CD14-positive monocyte (primary cell): Measurements from ENCODE around the gene SLC2A4RG. TPM values are rescaled to one million over a fixed set of nuclear protein-coding genes. Genes with fewer than 3 reads are reported as not detected.
A peak's percentile ranks its signal among the peaks of the same experiment; 100 is the strongest.

ENCODE experiments used
- DNase-seq, 3 donors: peaks; one replicate each; pipeline ENCODE4 v3.0.0-alpha.2; 2011 to 2022
- H2AFZ ChIP-seq: 2 replicates; pipeline ENCODE4 v1.6.0; 2012; ENCODE audit warnings: mild to moderate bottlenecking, low read depth, low read length, inconsistent platforms; ENCODE audit not compliant: insufficient read depth, poor library complexity, severe bottlenecking
- H3K27ac ChIP-seq, 2 donors: 1 replicate in 1 of 2; 2 replicates in 1 of 2; pipeline ENCODE4 v1.5.1; 2012 to 2013; ENCODE audit warnings: low read length in 2 of 2, control low read depth in 1 of 2, inconsistent platforms in 1 of 2, low read depth in 1 of 2, mild to moderate bottlenecking in 1 of 2
- H3K27me3 ChIP-seq, 2 donors: one replicate each; pipeline versions ENCODE4 v1.6.0 to v1.6.1; 2011 to 2013; ENCODE audit warnings: low read length in 2 of 2; ENCODE audit not compliant: control insufficient read depth in 2 of 2, insufficient read depth in 2 of 2
- H3K36me3 ChIP-seq, 2 donors: replicated peaks in 1 of 2; 1 replicate in 1 of 2; 2 replicates in 1 of 2; pipeline versions ENCODE4 v1.5.1 to v1.6.1; 2012 to 2013; ENCODE audit warnings: low read length in 2 of 2, control low read depth in 1 of 2, inconsistent platforms in 1 of 2, mild to moderate bottlenecking in 1 of 2; ENCODE audit not compliant: insufficient read depth in 2 of 2, control insufficient read depth in 1 of 2
- H3K4me1 ChIP-seq, 2 donors: 1 replicate in 1 of 2; 2 replicates in 1 of 2; pipeline versions ENCODE4 v1.5.1 to v1.6.1; 2012 to 2013; ENCODE audit warnings: low read length in 2 of 2, control low read depth in 1 of 2, inconsistent platforms in 1 of 2, mild to moderate bottlenecking in 1 of 2, moderate library complexity in 1 of 2; ENCODE audit not compliant: insufficient read depth in 2 of 2, control insufficient read depth in 1 of 2
- H3K4me2 ChIP-seq: replicated peaks from 2 replicates; pipeline ENCODE3; 2012; ENCODE audit warnings: low read length, moderate library complexity, mild to moderate bottlenecking; ENCODE audit not compliant: poor library complexity, severe bottlenecking; ENCODE audit errors: extremely low read depth
- H3K4me3 ChIP-seq, 3 experiments: fragments of 200-600 bp in 1 of 3; sonication (generic) in 1 of 3; replicated peaks in 1 of 3; 1 replicate in 2 of 3; 2 replicates in 1 of 3; pipeline ENCODE4 v1.5.1; 2011 to 2013; ENCODE audit warnings: low read length in 3 of 3, mild to moderate bottlenecking in 3 of 3, control low read depth in 2 of 3, low read depth in 2 of 3, inconsistent platforms in 1 of 3, moderate library complexity in 1 of 3
- H3K79me2 ChIP-seq: 2 replicates; pipeline ENCODE4 v1.6.0; 2012; ENCODE audit warnings: mild to moderate bottlenecking, control low read depth, inconsistent platforms, low read length, moderate library complexity; ENCODE audit not compliant: insufficient read depth
- H3K9ac ChIP-seq: 2 replicates; pipeline ENCODE4 v1.6.0; 2017; ENCODE audit warnings: low read length, mild to moderate bottlenecking; ENCODE audit not compliant: insufficient read depth, poor library complexity, severe bottlenecking
- H3K9me3 ChIP-seq, 2 donors: replicated peaks in 1 of 2; 1 replicate in 1 of 2; 2 replicates in 1 of 2; pipeline versions ENCODE4 v1.5.1 to v1.6.1; 2012 to 2013; ENCODE audit warnings: low read length in 2 of 2, control low read depth in 1 of 2; ENCODE audit not compliant: control insufficient read depth in 1 of 2, insufficient read depth in 1 of 2
- H4K20me1 ChIP-seq: 2 replicates; pipeline ENCODE4 v1.6.0; 2012; ENCODE audit warnings: mild to moderate bottlenecking, low read length, control low read depth, moderate library complexity; ENCODE audit not compliant: insufficient read depth
- H3K27ac Mint-ChIP-seq, 7 donors: one replicate each; pipeline ENCODE4 v1.8.0; 2020; ENCODE audit warnings: mild to moderate bottlenecking in 7 of 7, mixed read lengths in 7 of 7, moderate library complexity in 6 of 7, inconsistent platforms in 2 of 7
- H3K27me3 Mint-ChIP-seq, 3 donors: one replicate each; pipeline ENCODE4 v1.8.0; 2021 to 2022; ENCODE audit warnings: low read depth in 3 of 3, mild to moderate bottlenecking in 3 of 3, mixed read lengths in 3 of 3, moderate library complexity in 3 of 3, inconsistent platforms in 1 of 3
- H3K36me3 Mint-ChIP-seq, 2 donors: one replicate each; pipeline ENCODE4 v1.8.0; 2020; ENCODE audit warnings: mixed read lengths in 2 of 2, inconsistent platforms in 1 of 2, mild to moderate bottlenecking in 1 of 2
- H3K4me1 Mint-ChIP-seq: one replicate; pipeline ENCODE4 v1.8.0; 2020; ENCODE audit warnings: mild to moderate bottlenecking, mixed read lengths
- H3K4me3 Mint-ChIP-seq, 2 donors: one replicate each; pipeline ENCODE4 v1.8.0; 2020; ENCODE audit warnings: mild to moderate bottlenecking in 2 of 2, mixed read lengths in 2 of 2, moderate library complexity in 1 of 2
- H3K9me3 Mint-ChIP-seq, 7 donors: one replicate each; pipeline ENCODE4 v1.8.0; 2020 to 2022; ENCODE audit warnings: mixed read lengths in 7 of 7, mild to moderate bottlenecking in 6 of 7, moderate library complexity in 6 of 7, inconsistent platforms in 2 of 7
- WGBS: methylation state at CpG from one replicate; pipeline ENCODE4 v1.1.5; 2013; ENCODE audit warnings: missing lambda C conversion rate; ENCODE audit not compliant: insufficient coverage; 5-methylcytosine and 5-hydroxymethylcytosine counted together
- intact Hi-C, 2 donors: fragments of 100-400 bp; cut with micrococcal nuclease; formaldehyde crosslinking; loops; one replicate each; pipeline versions ENCODE4 v1.15.0 to v1.15.1; 2023
- polyA plus RNA-seq, 3 donors: library from polyadenylated mRNA; depleted of rRNA in 1 of 3; unstranded in 2 of 3; stranded (reverse) in 1 of 3; fragments of 300-500 nt in 2 of 3; fragments of >200 nt in 1 of 3; fragmentation: Illumina TruSeq in 2 of 3; gene quantifications; 1 replicate in 2 of 3; 2 replicates in 1 of 3; pipeline ENCODE4 v1.2.3, GENCODE V29; 2012 to 2021
- TF ChIP-seq, protein P1 (sequence below): fragments of 200-600 bp; IDR thresholded peaks from one replicate; pipeline ENCODE4 v1.8.0; 2022; ENCODE audit warnings: antibody characterized with exemption, mild to moderate bottlenecking

The SLC2A4RG gene
- polyA plus RNA-seq, 3 donors: 0.46 to 21.0 (median 1.5) TPM

DNA sequence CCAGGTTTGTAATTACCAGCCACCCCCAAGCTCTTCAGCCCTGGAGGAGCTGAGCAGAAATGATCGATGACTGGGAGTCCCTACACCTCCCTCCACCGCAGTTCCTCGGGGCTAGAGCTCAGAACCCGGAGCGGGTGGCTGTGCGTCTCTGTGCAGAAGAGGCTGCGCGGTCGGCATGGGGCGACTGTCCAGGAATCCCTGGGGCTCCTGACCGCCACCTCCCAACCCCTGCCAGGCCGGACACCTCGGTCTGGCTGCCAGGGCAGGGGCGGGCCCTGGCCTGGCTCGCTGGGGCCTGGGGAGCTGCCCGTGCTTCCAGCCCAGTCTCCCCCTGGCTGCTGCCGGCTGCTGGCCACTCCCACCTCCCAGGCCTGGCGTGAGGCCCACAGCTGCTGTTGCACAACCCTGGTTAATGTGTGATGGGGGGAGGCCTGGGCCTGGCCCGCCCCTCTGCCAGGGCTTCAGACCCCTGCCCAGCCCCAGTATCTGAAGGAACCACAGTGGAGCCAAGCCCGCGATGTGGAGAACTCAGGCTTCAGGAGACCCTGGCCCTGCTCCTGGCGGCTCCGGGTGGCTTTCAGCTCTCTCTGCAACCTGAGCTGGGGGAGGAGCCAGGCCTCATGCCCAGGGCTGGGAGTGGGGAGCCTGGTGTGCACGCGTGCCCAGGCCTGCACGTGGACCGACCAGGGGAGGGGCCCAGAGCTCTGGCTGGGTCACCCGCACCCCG lies 1.2 kb downstream of the SLC2A4RG start:
- intact Hi-C loops: loop anchor here in 1 of 2 donors (2.0 to 5.0 kb wide), 3 partner anchors 32 to 122 kb away; partner anchors contain the start of genes ABHD16B, RTEL1 and ZGPAT
- Mint-ChIP-seq H3K4me1 (peaks cover 21% of the 10 kb centered on the region), H3K27ac (peak overlapping the region in 1 of 7 donors; percentile 36), H3K36me3 (peaks cover 8% of the 10 kb centered on the region in 2 donors), H3K27me3 (peaks cover 17 to 32% (median 24%) of the 10 kb centered on the region in 3 donors), H3K9me3 (peaks cover 0 to 4% (median 0%) of the 10 kb centered on the region in 7 donors), H3K4me3 (peak overlapping the region; percentile 62 to 71)
- peak overlapping the region; percentile 58 to 83 (median 59) for H3K4me3 ChIP-seq
- H3K27me3 ChIP-seq: peaks cover 8 to 26% of the 10 kb centered on the region in 2 donors
- peak overlapping the region; percentile 93 for H3K4me2 ChIP-seq
- TF ChIP-seq, protein P1, sequence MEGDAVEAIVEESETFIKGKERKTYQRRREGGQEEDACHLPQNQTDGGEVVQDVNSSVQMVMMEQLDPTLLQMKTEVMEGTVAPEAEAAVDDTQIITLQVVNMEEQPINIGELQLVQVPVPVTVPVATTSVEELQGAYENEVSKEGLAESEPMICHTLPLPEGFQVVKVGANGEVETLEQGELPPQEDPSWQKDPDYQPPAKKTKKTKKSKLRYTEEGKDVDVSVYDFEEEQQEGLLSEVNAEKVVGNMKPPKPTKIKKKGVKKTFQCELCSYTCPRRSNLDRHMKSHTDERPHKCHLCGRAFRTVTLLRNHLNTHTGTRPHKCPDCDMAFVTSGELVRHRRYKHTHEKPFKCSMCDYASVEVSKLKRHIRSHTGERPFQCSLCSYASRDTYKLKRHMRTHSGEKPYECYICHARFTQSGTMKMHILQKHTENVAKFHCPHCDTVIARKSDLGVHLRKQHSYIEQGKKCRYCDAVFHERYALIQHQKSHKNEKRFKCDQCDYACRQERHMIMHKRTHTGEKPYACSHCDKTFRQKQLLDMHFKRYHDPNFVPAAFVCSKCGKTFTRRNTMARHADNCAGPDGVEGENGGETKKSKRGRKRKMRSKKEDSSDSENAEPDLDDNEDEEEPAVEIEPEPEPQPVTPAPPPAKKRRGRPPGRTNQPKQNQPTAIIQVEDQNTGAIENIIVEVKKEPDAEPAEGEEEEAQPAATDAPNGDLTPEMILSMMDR: no peak
- peaks cover 1 to 14% of the 10 kb centered on the region in 2 donors for H3K36me3 ChIP-seq
- peak overlapping the region; percentile 26 to 36 for H3K27ac ChIP-seq
- peaks cover 7% of the 10 kb centered on the region for H3K79me2 ChIP-seq
- DNase-seq: peak; percentile 64 to 68 (median 64)
- peaks cover 36% of the 10 kb centered on the region for H4K20me1 ChIP-seq
- no peaks in the 10 kb centered on the region for H3K9me3 ChIP-seq
- WGBS: 4% methylated on average over 22 of the region's 29 CpGs
- H3K9ac ChIP-seq: peak overlapping the region; percentile 61
- peaks cover 35 to 47% of the 10 kb centered on the region in 2 donors for H3K4me1 ChIP-seq
- H2AFZ ChIP-seq: peak overlapping the region; percentile 78

DNA sequence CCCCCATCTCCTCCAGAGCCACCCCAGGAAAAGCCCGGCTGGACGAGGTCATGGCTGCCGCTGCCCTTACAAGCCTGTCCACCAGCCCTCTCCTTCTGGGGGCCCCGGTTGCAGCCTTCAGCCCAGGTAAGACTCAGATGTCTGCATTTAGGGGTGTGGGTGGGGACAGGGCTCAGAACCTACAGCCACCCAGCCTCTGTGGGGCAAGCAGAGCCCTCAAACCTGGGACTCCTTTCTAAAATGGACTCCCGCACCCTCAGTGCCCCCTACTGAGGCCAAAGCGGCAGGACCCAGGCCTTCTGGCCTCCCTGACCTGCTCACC lies 1.7 kb downstream of the SLC2A4RG start:
- Histone ChIP-seq H3K4me2 (peak overlapping the region; percentile 93), H3K79me2 (peaks cover 7% of the 10 kb centered on the region), H3K9ac (peak overlapping the region; percentile 61), H4K20me1 (peaks cover 31% of the 10 kb centered on the region), H3K4me3 (peak overlapping the region in 1 of 3 experiments; percentile 83), H3K4me1 (peaks cover 35 to 46% of the 10 kb centered on the region in 2 donors), H3K27ac (no peak overlapping the region), H3K27me3 (peaks cover 8 to 21% of the 10 kb centered on the region in 2 donors), H2AFZ (peak overlapping the region; percentile 78), H3K36me3 (peaks cover 0 to 9% of the 10 kb centered on the region in 2 donors), H3K9me3 (no peaks in the 10 kb centered on the region)
- WGBS: 100% methylated on average over 2 of the region's 6 CpGs
- intact Hi-C loops: loop anchor here in 1 of 2 donors (2.0 to 5.0 kb wide), 3 partner anchors 33 to 121 kb away; partner anchors contain the start of genes ABHD16B, RTEL1 and ZGPAT
- H3K9me3 Mint-ChIP-seq: peaks cover 0 to 4% (median 0%) of the 10 kb centered on the region in 7 donors
- DNase-seq: no peak
- H3K36me3 Mint-ChIP-seq: peaks cover 3 to 8% of the 10 kb centered on the region in 2 donors
- H3K27ac Mint-ChIP-seq: no peak overlapping the region
- peaks cover 16% of the 10 kb centered on the region for H3K4me1 Mint-ChIP-seq
- TF ChIP-seq, protein P1: no peak
- peaks cover 12 to 26% (median 19%) of the 10 kb centered on the region in 3 donors for H3K27me3 Mint-ChIP-seq
- peak overlapping the region in 1 of 2 donors; percentile 46 for H3K4me3 Mint-ChIP-seq
